Endothelial cell of umbilical vein (primary cell): ENCODE data around the gene RMP24.
"Not testable (repeated sequence)": the region's sequence is repeated elsewhere in the genome, so short reads cannot be mapped to it uniquely, and the experiment has no call there.

Source experiments
- BruUV-seq: library from RNA; stranded (reverse); fragments of 400-500 nt; replicated peaks from 2 replicates; lab custom pipeline; 2021; lab: Mats Ljungman, UMichigan
- CTCF ChIA-PET: fragments of 300-600, 350-600 bp; sonication (Branson Sonifier 250); formaldehyde crosslinking; loops from one replicate; lab custom pipeline; 2021; ENCODE audit warnings: antibody characterized with exemption, inconsistent platforms; lab: Charles Lee
- POLR2A ChIA-PET: fragments of 300-600, 350-600 bp; sonication (Branson Sonifier 250); formaldehyde crosslinking; loops from one replicate; lab custom pipeline; 2021; ENCODE audit warnings: antibody characterized with exemption, inconsistent platforms; lab: Charles Lee
- DNase-seq: peaks from one replicate; pipeline ENCODE4 v3.0.0-alpha.2; 2011; ENCODE audit warnings: low read depth, low spot score
- FAIRE-seq: peaks from 2 replicates; lab custom pipeline; 2011; peaks lifted over from hg19 to GRCh38; lab: Jason Lieb, UNC
- H2AFZ ChIP-seq: 2 replicates; pipeline ENCODE4 v1.6.0; 2012; ENCODE audit warnings: low read depth, low read length, control low read depth, inconsistent platforms
- H3K27ac ChIP-seq: 2 replicates; pipeline ENCODE4 v1.5.1; 2011; ENCODE audit warnings: low read depth, mild to moderate bottlenecking, control low read depth, low read length, moderate library complexity; ENCODE audit not compliant: insufficient read depth
- H3K27me3 ChIP-seq, 2 experiments: 2 replicates each; pipeline versions ENCODE4 v1.6.0 to v1.6.1; 2011; ENCODE audit warnings: low read length in 2 of 2, mixed read lengths in 1 of 2; ENCODE audit not compliant: control insufficient read depth in 2 of 2, insufficient read depth in 2 of 2
- H3K36me3 ChIP-seq, 2 experiments: 2 replicates in 1 of 2; 3 replicates in 1 of 2; pipeline ENCODE4 v1.5.1; 2011; ENCODE audit warnings: low read length in 2 of 2, mild to moderate bottlenecking in 1 of 2, moderate library complexity in 1 of 2; ENCODE audit not compliant: control insufficient read depth in 2 of 2, insufficient read depth in 2 of 2; ENCODE audit errors: extremely low read depth in 1 of 2
- H3K4me1 ChIP-seq: 3 replicates; pipeline ENCODE4 v1.5.1; 2011; ENCODE audit warnings: mild to moderate bottlenecking, low read length; ENCODE audit not compliant: control insufficient read depth, insufficient read depth; ENCODE audit errors: extremely low read depth
- H3K4me2 ChIP-seq: 2 replicates; pipeline ENCODE4 v1.6.1; 2011; ENCODE audit warnings: low read length, control low read depth, mixed read lengths; ENCODE audit not compliant: insufficient read depth
- H3K4me3 ChIP-seq, 3 experiments: fragments of 200-600 bp in 1 of 3; sonication (generic), shearing (Covaris generic) in 1 of 3; replicated peaks in 1 of 3; 2 replicates each; pipeline ENCODE4 v1.5.1; 2011 to 2016; ENCODE audit warnings: control low read depth in 3 of 3, low read length in 3 of 3, mild to moderate bottlenecking in 2 of 3, inconsistent platforms in 1 of 3, low read depth in 1 of 3, moderate library complexity in 1 of 3; ENCODE audit not compliant: insufficient read depth in 1 of 3
- H3K79me2 ChIP-seq: 2 replicates; pipeline ENCODE4 v1.6.0; 2012; ENCODE audit warnings: low read length, inconsistent platforms; ENCODE audit not compliant: control insufficient read depth, insufficient read depth
- H3K9ac ChIP-seq: replicated peaks from 2 replicates; pipeline ENCODE3; 2011; ENCODE audit warnings: low read length, control low read depth; ENCODE audit not compliant: insufficient read depth; ENCODE audit errors: extremely low read depth
- H3K9me1 ChIP-seq: replicated peaks from 3 replicates; pipeline ENCODE4 v1.6.0; 2011; ENCODE audit warnings: mild to moderate bottlenecking, low read length; ENCODE audit not compliant: control insufficient read depth, insufficient read depth; ENCODE audit errors: extremely low read depth
- H3K9me3 ChIP-seq: replicated peaks from 2 replicates; pipeline ENCODE4 v1.5.1; 2012; ENCODE audit warnings: low read length, inconsistent platforms; ENCODE audit not compliant: control insufficient read depth, insufficient read depth
- H4K20me1 ChIP-seq: replicated peaks from 2 replicates; pipeline ENCODE3; 2011; ENCODE audit warnings: mild to moderate bottlenecking, low read length; ENCODE audit not compliant: control insufficient read depth, insufficient read depth; ENCODE audit errors: extremely low read depth
- FOS ChIP-seq: IDR thresholded peaks from 2 replicates; pipeline ENCODE4 v1.6.1; 2011; ENCODE audit warnings: mild to moderate bottlenecking, low read length, moderate library complexity, borderline replicate concordance; ENCODE audit not compliant: insufficient read depth
- GATA2 ChIP-seq: IDR thresholded peaks from 2 replicates; pipeline ENCODE4 v1.7.0; 2011; ENCODE audit warnings: low read depth, mild to moderate bottlenecking, moderate library complexity, mixed read lengths, low read length; ENCODE audit not compliant: insufficient read length, insufficient read depth
- JUN ChIP-seq: IDR thresholded peaks from 2 replicates; pipeline ENCODE4 v1.6.1; 2011; ENCODE audit warnings: borderline replicate concordance, low read depth; ENCODE audit not compliant: insufficient read length, insufficient read depth
- MYC ChIP-seq: IDR thresholded peaks from one replicate; pipeline ENCODE4 v1.6.1; 2011; ENCODE audit warnings: mild to moderate bottlenecking, low read depth, low read length
- POLR2A ChIP-seq: IDR thresholded peaks from 2 replicates; pipeline ENCODE4 v1.6.1; 2012; ENCODE audit warnings: low read depth, mild to moderate bottlenecking, control low read depth, low read length
- POLR2AphosphoS5 ChIP-seq: IDR thresholded peaks from 2 replicates; pipeline ENCODE4 v1.6.1; 2012; ENCODE audit warnings: low read depth, mild to moderate bottlenecking, control low read depth, low read length, moderate library complexity; ENCODE audit not compliant: insufficient read depth
- dilution Hi-C: fragments of 300-500 bp; cut with MboI; formaldehyde crosslinking; loops from one replicate; pipeline ENCODE4 v1.15.0; 2019; ENCODE audit warnings: low sequenced_read_pairs; ENCODE audit not compliant: extremely low pct_ligation_motif_present
- intact Hi-C: fragments of 100-400 bp; cut with micrococcal nuclease; formaldehyde crosslinking; loops from one replicate; pipeline ENCODE4 v1.10.0; 2022
- TF ChIP-seq, protein P1 (sequence below): IDR thresholded peaks from 2 replicates; pipeline ENCODE4 v1.6.1; 2011; ENCODE audit not compliant: insufficient read depth, insufficient read length

RMP24 gene

DNA sequence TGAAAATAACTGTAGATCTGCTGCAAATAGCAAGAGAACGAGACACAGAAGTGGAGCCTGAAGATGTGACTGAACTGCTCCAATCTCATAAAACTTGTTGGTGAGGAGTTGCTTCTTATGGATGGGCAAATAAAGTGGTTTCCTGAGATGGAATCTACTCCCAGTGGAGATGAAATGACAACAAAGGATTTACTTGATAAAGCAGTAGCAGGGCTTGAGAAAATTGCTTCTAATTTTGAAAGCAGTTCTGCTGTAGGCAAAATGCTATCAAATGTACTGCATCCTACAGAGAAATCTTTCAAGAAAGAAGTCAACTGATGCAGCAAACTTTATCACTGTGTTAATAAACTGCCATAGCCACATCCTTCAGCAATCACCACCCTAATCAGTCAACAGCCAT is 50.9 kb downstream of the RMP24 start:
- POLR2A ChIA-PET, result no interaction called here
- intact Hi-C loops, result loop anchor here (10.0 kb wide), 1 partner anchor 731 kb away; no protein-coding TSS in a partner anchor
- dilution Hi-C loops, result no loop called here

DNA sequence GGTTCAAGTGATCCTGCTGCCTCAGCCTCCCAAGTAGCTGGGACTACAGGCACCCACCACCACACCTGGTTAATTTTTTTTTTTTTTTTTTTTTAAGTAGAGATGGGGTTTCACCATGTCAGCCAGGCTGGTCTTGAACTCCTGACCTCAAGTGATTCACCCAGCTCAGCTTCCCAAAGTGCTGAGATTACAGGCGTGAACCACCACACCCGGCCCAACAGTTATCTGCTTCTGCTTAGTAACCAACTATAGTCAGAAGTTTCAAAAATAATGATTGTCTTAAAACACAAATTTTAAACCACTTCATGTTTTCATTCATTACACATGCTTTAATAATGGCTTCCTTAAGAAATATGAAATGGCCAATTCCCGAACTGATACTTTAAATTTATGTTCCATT is 51.8 kb downstream of the RMP24 start:
- POLR2A ChIA-PET, H3K9ac ChIP-seq, H4K20me1 ChIP-seq, H3K4me3 ChIP-seq, H3K27me3 ChIP-seq, H3K9me3 ChIP-seq, dilution Hi-C loops, BruUV-seq, DNase-seq, H3K4me2 ChIP-seq, H3K36me3 ChIP-seq, H3K79me2 ChIP-seq, H3K4me1 ChIP-seq, H3K27ac ChIP-seq, FAIRE-seq, H3K9me1 ChIP-seq, H2AFZ ChIP-seq: not testable (repeated sequence)
- intact Hi-C loops, result loop anchor here (10.0 kb wide), 1 partner anchor 731 kb away; no protein-coding TSS in a partner anchor
- CTCF ChIA-PET, result interaction anchor here (0.9 to 2.0 kb wide), 3 partner anchors 72 to 260 kb away, joined by 3 to 6 read pairs (median 6); no protein-coding TSS in a partner anchor

More for the DNA sequence above, 50.9 kb downstream of the RMP24 start:
- no peak for FAIRE-seq
- H4K20me1 ChIP-seq, result no peaks in the 10 kb centered on the region
- no peak overlapping the region for H3K4me2 ChIP-seq
- H3K4me3 ChIP-seq, result no peak overlapping the region
- CTCF ChIA-PET, result interaction anchor here (2.0 kb wide), 1 partner anchor 261 kb away, joined by 9 read pairs; no protein-coding TSS in a partner anchor
- H3K27ac ChIP-seq, result no peak overlapping the region
- H2AFZ ChIP-seq, result no peak overlapping the region
- peaks cover 0 to 6% of the 10 kb centered on the region in 2 experiments for H3K36me3 ChIP-seq
- H3K79me2 ChIP-seq, result no peaks in the 10 kb centered on the region
- H3K9ac ChIP-seq, result no peak overlapping the region
- no peak for DNase-seq
- BruUV-seq, result no TSS peak
- H3K9me3 ChIP-seq, result no peaks in the 10 kb centered on the region
- no peaks in the 10 kb centered on the region for H3K9me1 ChIP-seq
- H3K4me1 ChIP-seq, result no peaks in the 10 kb centered on the region
- H3K27me3 ChIP-seq, result no peaks in the 10 kb centered on the region
- TF ChIP-seq POLR2A (no peak), FOS (no peak), MYC (no peak), GATA2 (no peak), JUN (no peak), POLR2AphosphoS5 (no peak)
- TF ChIP-seq, protein P1, sequence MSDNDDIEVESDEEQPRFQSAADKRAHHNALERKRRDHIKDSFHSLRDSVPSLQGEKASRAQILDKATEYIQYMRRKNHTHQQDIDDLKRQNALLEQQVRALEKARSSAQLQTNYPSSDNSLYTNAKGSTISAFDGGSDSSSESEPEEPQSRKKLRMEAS, result no peak
